ENCODE data around the gene MRPS2.
"Not testable (repeated sequence)": the region's sequence is repeated elsewhere in the genome, so short reads cannot be mapped to it uniquely, and the experiment has no call there.

The MRPS2 gene

DNA sequence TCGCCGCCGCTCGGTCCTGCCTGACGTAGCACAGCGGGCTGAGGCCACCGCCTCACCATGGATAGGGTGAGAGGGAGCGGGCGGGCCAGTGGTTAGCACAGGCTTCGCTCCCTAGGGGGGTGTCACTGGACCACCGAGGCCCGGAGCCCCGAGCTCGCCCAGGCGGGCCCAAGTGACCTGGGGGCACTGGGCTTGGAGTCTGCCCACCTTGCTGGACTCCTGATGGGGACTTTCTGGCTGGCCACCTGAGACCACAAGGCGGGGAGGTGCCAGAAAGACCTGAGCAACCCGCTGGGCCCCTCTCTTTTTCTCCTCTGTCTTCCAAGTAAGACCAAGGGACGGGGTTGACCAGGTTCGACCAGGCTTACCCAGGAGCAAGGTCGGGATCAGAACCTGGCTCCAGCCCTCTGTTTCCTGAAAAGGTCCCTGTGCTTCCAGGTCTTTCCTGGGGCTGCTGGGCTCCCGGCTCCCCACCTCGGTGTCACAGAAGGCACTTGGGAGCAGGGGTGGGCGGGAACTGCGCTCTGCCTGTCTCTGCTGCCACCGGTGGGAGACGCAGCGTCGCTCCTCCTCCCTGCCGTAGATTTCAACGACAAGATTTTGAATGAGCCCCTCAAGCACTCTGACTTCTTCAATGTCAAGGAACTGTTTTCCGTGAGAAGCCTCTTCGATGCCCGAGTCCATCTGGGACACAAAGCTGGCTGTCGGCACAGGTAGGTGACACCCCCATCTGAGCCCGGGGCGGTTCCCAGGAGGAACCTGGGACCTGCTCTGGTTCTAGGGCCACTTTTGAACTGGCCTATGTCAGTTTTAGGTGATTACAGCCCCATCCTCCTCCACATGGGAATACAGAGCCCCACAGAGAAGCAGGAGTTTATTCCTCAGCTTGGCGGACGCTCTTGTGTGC is 1.0 kb downstream of the MRPS2 start:
- no peak for DNase-seq

DNA sequence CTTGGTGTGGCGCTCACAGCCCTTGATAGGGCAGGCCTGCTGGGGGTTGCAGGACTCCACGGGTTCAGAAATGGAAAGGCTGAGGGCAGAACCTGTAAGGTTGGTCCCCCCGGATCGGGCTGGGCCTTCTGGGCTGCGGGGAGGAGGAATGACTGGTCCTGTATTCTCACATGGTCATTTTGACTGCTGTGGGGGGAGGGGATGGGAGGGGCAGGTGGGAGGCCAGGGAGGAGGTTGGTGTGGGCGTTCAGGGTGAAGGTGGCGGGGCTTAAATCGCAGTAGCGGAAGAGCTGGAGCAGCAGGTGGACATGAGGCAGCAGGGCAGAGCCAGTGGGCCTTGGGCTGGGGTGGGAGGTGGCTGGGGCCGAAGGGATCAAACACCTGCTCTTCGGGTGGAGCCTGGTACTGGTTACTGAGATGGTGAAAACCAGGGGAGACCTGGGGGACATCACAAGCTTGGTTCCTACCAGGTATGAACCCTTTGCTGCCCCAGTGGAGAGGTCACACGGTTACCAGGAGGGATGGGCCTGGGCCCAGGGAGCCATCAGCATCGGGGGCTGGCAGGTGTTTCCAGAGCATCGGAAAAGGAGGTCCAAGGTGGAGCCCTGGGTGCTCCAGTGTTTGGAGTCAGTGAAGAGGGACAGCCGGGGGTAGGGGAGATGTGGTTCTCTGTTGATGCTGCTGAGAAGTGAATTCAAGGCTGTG is 1.8 kb downstream of the MRPS2 start:
- DNase-seq, result no peak

DNA sequence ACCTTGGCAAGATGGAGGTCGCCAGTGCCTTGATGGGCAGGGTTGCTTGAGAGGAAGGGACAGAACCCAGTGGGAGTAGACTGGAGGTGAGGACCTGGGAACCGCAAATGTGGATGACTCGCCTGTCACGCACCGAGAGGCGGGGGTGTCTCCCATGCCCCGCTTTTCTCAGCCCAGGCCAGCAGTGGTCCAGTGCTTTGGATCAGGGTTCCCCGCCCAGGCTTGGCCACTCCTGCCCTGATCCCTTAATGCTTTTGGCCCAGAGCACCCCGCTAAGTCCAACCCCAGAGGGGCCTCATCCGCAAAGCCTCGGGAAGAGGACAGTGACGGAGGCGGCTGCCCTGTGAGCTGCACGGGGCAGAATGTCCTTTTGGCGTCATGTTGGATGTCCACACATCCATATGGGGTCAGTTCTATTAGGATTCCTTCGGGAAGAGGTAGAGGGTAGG is 2.4 kb downstream of the MRPS2 start:
- DNase-seq, result no peak

DNA sequence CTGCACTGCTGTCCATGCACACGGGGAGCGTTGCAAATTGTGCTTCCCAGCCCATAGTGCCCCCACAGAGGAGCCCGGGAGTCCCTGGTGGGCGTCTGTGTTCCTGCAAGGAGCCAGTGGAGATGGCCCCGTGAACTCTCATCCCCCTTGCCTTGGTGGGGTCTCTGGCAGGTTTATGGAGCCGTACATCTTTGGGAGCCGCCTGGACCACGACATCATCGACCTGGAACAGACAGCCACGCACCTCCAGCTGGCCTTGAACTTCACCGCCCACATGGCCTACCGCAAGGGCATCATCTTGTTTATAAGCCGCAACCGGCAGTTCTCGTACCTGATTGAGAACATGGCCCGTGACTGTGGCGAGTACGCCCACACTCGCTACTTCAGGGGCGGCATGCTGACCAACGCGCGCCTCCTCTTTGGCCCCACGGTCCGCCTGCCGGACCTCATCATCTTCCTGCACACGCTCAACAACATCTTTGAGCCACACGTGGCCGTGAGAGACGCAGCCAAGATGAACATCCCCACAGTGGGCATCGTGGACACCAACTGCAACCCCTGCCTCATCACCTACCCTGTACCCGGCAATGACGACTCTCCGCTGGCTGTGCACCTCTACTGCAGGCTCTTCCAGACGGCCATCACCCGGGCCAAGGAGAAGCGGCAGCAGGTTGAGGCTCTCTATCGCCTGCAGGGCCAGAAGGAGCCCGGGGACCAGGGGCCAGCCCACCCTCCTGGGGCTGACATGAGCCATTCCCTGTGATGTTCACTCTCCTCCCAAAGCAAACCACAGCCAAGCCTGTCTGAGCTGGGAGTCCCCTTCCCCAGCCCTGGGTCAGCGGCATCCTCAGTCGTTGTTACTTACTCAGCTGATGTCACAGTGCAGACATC is 3.1 kb downstream of the MRPS2 start:
- no peak for DNase-seq

DNA sequence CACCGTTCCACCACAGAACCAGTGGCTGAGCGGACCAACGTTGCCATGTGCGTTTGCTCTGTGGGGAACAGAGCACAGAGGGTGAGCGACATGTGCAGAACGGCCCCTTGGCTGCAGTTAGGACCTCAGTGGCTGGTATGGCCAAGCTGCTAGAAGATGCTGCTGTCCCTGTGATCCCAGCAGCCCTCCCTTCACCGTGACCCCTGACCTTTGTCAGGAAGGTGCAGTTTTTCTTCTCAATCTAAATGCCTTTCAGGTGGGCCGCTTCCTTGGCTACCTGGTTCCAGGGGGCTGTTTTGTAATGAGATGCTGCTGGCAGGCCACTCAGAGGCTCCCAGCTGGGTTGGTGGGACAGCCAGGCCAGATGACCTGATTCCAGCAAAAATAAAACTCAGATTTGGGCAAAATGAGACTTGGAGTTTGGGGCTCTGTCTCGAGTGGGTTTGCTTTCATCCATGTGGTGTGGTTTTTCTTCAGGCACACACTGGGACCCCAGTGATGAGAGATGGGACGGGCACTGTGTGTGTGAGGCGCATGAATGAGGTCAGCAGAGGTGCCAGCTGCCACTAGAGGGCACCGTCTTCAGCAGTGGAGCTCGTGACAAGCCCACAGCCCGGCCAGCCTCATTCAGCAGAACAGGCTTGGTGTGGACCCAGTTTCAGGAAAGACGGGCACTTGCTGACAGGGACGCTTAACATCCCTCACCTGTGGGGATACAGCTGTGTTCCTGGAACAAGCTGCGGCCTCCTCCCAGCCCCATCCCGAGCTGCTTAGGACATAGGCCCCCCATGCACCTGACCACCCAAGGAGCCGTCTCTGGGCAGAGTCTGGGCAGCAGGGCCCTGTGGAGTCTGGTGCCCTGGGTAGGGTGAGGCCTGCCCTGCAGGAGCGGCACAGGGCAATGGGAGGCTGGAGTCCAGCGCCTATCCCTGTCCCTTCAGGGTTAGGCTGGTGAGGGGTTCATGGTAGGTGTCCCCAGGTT is 4.1 kb downstream of the MRPS2 start:
- DNase-seq, result no peak

DNA sequence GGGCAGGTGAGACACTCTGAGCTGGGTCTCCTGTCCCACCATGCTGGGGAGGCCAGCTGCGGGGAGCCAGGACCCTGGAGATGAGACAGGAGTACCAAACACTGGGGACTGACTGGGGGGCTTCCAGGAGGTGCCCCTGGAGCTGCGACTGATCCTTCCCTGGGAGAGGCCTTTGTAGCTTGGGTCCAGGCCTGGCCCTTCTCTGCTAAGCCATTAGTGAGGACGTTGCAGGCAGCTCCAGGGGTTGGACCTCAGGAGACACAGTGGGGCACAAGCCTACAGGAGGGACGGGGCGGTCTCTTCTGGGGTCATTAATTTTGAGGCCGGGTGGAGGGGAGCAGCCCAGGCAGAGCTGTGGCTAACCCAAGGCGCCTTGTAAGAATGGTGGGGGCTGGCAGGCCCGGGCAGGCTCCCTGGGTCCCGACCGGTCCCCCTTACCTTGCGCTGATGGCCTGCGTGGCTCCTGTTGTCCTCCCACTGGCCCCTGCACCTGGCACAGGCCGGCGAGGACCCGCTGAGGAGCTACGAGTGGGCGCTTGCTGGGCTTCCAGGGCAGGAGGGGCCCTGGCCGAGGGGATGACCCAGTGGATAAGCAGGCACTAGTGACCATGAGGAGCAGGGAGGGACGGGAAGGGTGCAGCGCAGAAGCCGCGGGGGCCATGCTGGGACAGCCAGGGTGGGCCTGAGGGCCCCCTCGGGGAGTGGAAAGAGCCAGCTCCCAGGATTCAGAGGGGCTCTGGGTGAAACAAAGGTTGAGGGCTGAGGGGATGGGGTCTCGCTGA is 5.1 kb downstream of the MRPS2 start:
- DNase-seq, result no peak

DNA sequence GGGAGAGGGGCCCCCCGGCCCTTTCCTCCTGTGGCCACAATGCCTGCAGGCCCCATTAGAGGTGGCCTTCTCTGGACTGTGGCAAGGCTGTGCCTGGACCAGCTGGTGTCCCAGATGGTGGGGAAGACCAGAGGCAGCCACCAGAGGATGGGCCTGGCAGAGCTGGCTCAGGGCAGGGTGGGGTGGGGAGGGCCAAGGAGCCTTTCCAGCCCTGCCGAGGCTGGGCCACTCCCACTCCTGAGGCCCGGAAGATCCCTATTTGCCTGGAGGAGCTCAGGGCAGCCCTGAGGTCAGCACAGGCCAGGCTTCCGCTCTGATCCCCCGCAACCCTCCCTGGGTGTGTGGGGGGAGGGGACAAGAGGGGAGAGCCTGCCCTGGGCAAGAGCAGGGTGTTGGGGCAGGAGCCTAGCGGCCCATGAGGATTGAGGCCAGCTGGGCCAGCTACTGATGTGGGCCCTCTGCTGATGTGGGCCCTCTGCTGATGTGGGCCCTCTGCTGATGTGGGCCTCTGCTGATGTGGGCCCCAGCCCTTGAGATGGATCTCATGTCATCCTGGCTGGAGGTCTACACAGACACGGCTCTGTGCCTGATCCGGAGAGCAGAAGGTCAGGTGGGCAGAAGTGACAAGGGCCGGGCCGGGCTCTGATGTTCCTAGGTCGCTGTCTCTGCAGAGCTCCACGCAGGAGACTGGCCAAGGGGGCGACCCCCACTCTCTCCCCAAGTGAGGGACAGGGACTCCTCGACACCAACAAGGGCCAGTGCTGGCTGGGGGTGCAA is 6.0 kb downstream of the MRPS2 start:
- DNase-seq, result no peak

DNA sequence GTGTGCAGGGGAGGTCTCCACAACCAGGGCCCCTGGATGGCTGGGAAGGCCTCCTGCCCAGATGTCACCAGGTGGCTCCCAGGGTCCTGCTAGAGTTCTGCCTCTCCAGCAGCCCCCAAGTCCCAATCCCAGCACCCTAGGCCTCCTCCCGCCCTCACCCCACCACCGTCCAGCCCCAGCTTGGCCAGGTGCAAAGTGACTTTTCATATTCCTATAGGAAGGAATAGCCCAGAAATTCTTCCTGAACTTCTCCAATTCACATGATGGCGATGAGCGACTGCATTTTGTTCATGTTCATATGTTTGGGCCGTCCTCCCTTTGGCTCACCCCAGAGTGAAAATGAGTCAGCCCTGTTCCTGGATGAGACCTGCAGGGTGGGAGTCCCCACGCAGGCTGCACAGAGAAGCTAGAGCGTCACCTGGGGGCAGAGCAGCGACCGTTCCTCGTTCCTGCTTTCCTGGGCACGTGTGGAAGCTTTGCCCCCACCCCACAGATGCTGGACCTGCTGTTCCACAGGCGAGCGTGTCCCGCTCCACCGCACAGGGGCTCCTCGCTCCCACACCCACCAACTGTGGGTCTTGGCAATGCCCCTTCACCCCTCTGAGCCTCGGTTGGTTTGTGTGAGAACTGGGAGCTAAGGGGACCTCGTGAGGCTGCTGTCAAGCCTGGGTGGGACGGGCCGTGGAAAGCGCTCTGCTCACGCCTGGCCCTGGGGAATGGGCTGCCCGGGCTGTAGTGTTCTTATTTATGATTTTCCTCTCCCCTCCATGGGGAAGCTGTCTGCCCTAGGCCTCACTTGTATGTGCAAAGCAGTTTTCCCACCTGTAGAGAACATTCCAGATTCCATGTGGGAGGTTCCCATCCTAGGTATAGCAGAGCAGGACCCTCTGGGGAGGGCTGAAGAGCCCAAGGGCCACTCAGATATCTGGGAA is 6.9 kb downstream of the MRPS2 start:
- DNase-seq, result no peak

DNA sequence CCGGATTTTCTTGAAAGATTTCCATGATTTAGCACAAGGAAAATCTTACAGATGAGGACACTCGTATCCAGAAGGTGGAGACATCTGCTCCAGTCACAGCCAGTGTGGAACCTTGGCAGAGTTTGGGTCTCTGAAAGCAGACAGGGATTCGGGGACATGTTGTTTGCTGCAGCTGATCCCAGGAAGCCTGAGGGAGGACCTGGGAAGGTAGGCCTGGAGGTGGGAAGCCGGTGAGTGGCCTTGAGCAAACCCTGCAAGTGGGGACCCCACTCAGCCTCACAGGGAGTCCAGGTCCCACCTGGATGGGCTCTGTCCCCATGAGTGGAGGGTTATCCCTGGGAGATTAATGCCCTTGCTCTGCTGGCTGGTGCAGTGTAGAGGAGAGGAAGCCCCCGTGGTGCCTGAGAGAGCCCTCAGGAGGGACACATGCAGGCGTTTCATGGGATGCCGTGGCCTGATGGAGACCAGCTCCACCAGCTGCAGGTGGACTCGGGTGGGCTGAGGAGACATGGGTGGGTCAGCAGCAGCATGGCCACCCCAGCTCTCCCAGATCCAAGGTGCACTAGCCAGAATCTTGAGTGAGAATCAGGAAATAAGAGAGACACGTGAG is 7.8 kb downstream of the MRPS2 start:
- no peak for DNase-seq

DNA sequence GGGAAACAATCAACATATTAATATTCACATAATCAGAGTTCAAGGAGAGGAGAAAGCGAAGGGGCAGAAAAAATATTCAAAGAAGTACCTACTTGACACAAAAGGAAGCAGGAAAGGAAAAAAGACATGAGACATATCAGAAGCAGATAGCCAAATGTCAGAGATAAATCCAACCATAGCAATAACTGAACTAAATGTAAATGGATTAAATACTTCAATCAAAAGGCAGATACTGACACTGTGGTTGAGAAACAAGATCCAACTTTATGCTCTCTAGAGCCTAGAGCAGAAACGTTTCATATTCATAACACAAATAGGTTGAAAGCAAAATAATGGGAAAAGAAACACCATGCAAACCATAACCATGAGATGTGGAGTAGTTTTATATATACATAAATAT is 9.0 kb downstream of the MRPS2 start:
- no peak for DNase-seq

DNA sequence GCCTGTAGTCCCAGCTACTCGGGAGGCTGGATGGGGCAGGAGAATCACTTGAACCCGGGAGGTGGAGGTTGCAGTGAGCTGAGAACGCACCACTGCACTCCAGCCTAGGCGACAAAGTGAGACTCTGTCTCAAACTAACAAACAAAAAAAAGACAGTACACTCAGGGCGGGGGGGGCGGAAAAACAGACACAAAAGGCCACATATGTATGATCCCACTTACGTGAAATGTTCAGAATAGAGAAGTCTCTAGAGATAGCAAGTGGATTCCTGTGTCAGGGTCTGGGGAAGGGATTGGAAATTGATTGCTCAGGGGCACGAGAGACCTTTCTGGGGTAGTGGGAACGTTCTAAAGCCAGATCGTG is 11.7 kb downstream of the MRPS2 start:
- DNase-seq, result no peak

DNA sequence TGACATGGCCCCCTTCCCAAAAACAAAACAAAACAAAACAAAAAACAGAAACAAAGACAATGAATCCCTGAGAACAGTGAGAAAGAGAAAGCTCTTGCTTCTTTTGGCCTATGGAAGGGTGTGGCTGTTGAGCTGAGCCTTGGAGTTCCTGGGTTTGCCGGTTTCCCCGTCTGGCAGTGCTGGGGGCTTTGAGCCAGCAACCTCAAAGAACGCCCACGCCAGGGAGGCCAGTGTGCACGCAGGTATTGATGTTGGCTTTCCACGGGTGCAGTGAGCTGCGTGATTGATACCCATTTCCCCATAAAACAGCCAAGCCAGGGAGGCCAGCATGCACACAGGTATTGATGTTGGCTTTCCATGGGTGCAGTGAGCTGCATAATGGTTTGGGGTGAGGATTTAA is 12.4 kb downstream of the MRPS2 start:
- DNase-seq, result no peak

DNA sequence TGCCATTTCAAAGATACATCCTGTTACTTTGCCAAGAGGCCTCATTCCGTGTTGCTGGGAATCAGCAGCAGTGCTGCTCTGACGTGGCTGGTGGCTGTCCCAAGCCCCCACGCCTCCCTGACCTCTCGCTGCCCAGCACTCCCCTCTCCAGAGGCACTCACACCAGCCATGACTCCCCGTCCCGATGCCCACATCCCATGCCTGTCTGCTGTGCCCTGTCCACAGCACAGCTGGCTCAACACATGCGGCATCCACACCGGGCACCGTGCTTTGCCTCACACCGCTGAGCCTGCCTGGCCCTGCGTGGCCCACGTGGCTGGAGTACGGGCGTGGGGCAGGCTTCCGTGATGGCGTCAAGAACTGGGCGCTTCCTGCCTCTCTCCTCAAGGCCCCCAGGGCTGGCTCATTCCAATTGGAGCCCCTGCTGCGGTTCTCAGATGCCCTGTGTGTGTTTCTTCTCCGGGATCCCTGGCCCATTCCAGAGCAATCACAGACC is 12.9 kb downstream of the MRPS2 start:
- DNase-seq, result no peak

DNA sequence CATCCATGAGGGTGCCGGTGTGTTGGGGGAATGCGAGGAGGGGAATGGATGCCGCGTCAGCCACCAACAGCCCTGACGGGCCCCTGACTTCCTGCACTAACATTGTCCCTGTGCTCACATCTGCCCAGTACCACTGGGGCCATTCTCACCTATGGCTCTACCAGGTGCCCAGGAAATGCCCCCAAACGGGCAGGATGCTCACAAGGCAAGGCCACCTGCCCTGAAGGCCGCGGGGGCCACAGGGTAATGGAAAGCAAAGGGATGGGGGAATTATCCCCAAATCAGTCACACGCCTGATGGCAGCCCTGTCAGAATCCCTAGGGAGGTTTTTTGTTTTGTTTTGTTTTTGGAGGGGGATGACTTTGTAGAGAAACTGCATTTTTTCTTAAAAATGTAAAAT is 13.4 kb downstream of the MRPS2 start:
- DNase-seq, result not testable (repeated sequence)

DNA sequence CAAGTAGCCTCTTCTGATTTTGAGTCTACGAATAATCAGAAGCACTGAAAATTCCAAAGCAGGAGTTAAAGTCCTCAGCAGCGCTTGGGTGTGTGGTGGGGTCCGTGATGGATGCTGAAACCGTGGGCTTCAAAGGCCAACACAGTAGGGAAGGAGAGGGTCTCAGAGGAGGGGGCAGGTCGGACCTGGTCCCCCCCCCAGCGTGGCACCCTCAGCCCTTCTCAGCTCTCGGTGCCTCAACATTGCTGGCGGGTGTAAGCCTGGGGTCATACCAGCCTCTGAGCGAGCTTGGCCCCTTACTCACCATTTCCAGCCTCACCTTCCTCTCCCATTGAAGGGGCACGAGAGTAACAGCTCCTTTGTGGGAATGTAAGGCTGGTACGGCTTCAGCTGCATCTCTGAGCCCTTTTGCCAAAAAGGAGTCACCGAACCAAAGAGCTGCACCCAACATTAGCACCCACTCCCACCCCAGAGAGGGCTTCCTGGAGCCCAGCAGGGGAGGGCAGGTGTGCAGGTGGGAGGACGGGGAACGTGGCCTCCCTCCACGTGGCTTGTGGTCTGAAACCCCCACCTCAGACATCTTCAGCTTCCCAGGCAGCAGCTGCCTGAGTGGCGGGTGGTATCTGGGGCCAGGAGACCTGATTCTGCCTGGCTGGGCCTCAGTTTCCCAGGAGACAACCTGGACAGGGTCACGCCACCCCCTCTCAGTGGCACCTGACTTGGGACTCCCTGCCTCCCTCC is 14.0 kb downstream of the MRPS2 start:
- DNase-seq, result no peak

DNA sequence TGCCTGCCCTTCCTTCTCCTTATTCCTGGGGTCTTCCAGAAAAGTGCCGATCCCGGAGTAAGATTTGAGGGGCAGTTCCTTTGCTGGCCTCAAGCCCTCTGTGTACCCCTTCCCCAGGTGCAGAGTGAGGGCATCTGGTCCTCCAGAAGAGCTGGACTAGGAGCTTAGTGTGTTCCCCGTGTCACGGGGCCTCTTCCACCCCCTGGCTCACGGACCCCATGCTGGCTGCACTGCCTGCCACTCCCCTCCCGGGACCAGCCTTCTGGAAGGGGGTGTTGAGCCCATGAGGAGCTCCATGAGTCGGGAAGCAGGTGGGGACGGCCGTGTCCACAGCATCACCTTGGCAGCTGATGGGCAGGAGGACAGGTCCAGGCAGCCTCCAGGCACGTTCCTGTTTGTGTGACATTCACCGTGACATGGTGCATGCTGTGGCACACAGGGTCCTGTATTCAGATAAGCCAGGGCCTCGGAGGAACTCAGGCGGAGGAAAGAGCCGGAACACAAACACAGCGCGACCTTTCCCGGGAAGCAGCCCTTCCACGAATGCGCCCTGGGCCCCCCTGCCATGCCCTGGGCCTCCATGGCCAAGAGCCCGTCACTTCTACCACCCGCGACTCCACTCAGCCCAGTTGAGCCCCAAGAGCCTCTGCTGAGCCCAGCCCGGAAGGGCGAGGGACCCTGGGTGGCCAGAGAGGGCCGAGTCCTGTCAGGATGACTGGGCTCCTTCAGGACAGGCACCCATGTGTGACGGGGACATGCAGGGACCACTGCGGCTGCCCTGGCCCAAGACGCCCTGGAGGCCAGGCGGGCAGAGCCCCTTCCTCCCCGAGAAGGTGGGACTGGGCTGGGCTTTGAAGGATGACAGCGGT is 14.8 kb downstream of the MRPS2 start:
- DNase-seq, result no peak

Data from NCI-H2081 treated with DMSO at 0.1 percent for 48 hours (cell line).